HepG2 (cell line): ENCODE measurements around the gene SHC1. TPM values are rescaled to one million over a fixed set of nuclear protein-coding genes. Genes with fewer than 3 reads are reported as not detected.

Experiments used
- AHR ChIP-seq: IDR thresholded peaks from 2 replicates; pipeline ENCODE4 v1.6.1; 2018; ENCODE audit warnings: missing genetic modification reagents, missing compliant biosample characterization
- KDM5B ChIP-seq: sonication (generic); formaldehyde crosslinking; IDR thresholded peaks from 2 replicates; pipeline ENCODE4 v1.4.0; 2020; ENCODE audit warnings: missing genetic modification reagents, mild to moderate bottlenecking, borderline replicate concordance
- MAZ ChIP-seq, 2 experiments: sonication (generic) in 1 of 2; formaldehyde crosslinking in 1 of 2; IDR thresholded peaks; 2 replicates each; pipeline versions ENCODE4 v1.5.0 to v1.6.1; 2012 to 2020; ENCODE audit warnings: low read depth in 2 of 2, mild to moderate bottlenecking in 2 of 2, borderline replicate concordance in 1 of 2, improper control_type of control experiment in 1 of 2, low read length in 1 of 2, missing genetic modification reagents in 1 of 2, moderate library complexity in 1 of 2
- NFE2L1 ChIP-seq: sonication (generic); formaldehyde crosslinking; IDR thresholded peaks from 2 replicates; pipeline ENCODE4 v1.4.0; 2020; ENCODE audit warnings: missing genetic modification reagents, mild to moderate bottlenecking, borderline replicate concordance
- TEAD2 ChIP-seq: sonication (generic); formaldehyde crosslinking; IDR thresholded peaks from 2 replicates; pipeline ENCODE4 v1.9.0; 2021; ENCODE audit warnings: missing genetic modification reagents
- XBP1 ChIP-seq: sonication (generic); formaldehyde crosslinking; IDR thresholded peaks from 2 replicates; pipeline ENCODE4 v1.5.0; 2020; ENCODE audit warnings: missing genetic modification reagents
- ZBTB1 ChIP-seq: sonication (generic); formaldehyde crosslinking; IDR thresholded peaks from 2 replicates; pipeline ENCODE4 v1.4.0; 2020; ENCODE audit warnings: missing genetic modification reagents, borderline replicate concordance
- ZFAT ChIP-seq: sonication (generic); formaldehyde crosslinking; conservative IDR thresholded peaks from 2 replicates; pipeline ENCODE4 v1.8.1; 2023; ENCODE audit warnings: missing genetic modification reagents, inconsistent platforms
- ZKSCAN5 ChIP-seq: sonication (generic); formaldehyde crosslinking; IDR thresholded peaks from 2 replicates; pipeline ENCODE4 v1.5.1; 2020; ENCODE audit warnings: mild to moderate bottlenecking, missing genetic modification reagents
- ZNF263 ChIP-seq: sonication (generic); formaldehyde crosslinking; IDR thresholded peaks from 2 replicates; pipeline ENCODE4 v1.4.0; 2020; ENCODE audit warnings: missing genetic modification reagents
- ZNF292 ChIP-seq: sonication (generic); formaldehyde crosslinking; IDR thresholded peaks from 2 replicates; pipeline ENCODE4 v1.8.1; 2022; ENCODE audit warnings: mild to moderate bottlenecking, low read depth, missing genetic modification reagents, borderline replicate concordance
- ZNF343 ChIP-seq: sonication (generic); formaldehyde crosslinking; IDR thresholded peaks from 2 replicates; pipeline ENCODE4 v1.4.0; 2020; ENCODE audit warnings: mild to moderate bottlenecking, missing genetic modification reagents
- ZNF354B ChIP-seq: sonication (generic); formaldehyde crosslinking; IDR thresholded peaks from 2 replicates; pipeline ENCODE4 v1.8.0; 2022; ENCODE audit warnings: mild to moderate bottlenecking, missing genetic modification reagents
- ZNF558 ChIP-seq: sonication (generic); formaldehyde crosslinking; IDR thresholded peaks from 2 replicates; pipeline ENCODE4 v1.9.0; 2022; ENCODE audit warnings: mild to moderate bottlenecking, missing genetic modification reagents, borderline replicate concordance
- ZNF674 ChIP-seq: sonication (generic); formaldehyde crosslinking; IDR thresholded peaks from 2 replicates; pipeline ENCODE4 v1.5.0; 2020; ENCODE audit warnings: low read depth, mild to moderate bottlenecking, missing genetic modification reagents
- ZNF746 ChIP-seq: sonication (generic); formaldehyde crosslinking; IDR thresholded peaks from 2 replicates; pipeline ENCODE4 v1.8.0; 2022; ENCODE audit warnings: mild to moderate bottlenecking, missing genetic modification reagents
- ZNF839 ChIP-seq: sonication (generic); formaldehyde crosslinking; IDR thresholded peaks from 2 replicates; pipeline ENCODE4 v1.4.0; 2020; ENCODE audit warnings: missing genetic modification reagents, mild to moderate bottlenecking, borderline replicate concordance
- ZNF891 ChIP-seq: sonication (generic); formaldehyde crosslinking; IDR thresholded peaks from 2 replicates; pipeline ENCODE4 v1.5.0; 2020; ENCODE audit warnings: mild to moderate bottlenecking, missing genetic modification reagents
- ZSCAN31 ChIP-seq: sonication (generic); formaldehyde crosslinking; IDR thresholded peaks from 2 replicates; pipeline ENCODE4 v1.5.0; 2020; ENCODE audit warnings: low read depth, mild to moderate bottlenecking, missing genetic modification reagents
- polyA plus RNA-seq, 8 experiments: library from polyadenylated mRNA; depleted of rRNA in 3 of 8; stranded (reverse) in 7 of 8; unstranded in 1 of 8; fragments of >200 nt; fragmentation: Illumina TruSeq in 4 of 8; extraction: Trizol in 4 of 8; gene quantifications; 2 replicates each; pipeline versions ENCODE4 v1.2.1 to v1.2.3, GENCODE V29; 2011 to 2016; ENCODE audit warnings: low read depth in 4 of 8, missing spikeins in 1 of 8, mixed read lengths in 1 of 8; ENCODE audit not compliant: insufficient read depth in 1 of 8
- total RNA-seq, 5 experiments: library from RNA; depleted of rRNA; stranded (reverse); fragments of >200 nt; fragmentation: Illumina TruSeq; extraction: Trizol; gene quantifications; 2 replicates each; pipeline ENCODE4 v1.2.3, GENCODE V29; 2016; ENCODE audit warnings: low read depth in 1 of 5
- TF ChIP-seq, protein P1 (sequence below): sonication (generic); formaldehyde crosslinking; IDR thresholded peaks from 2 replicates; pipeline ENCODE4 v1.4.0; 2020; ENCODE audit warnings: missing genetic modification reagents
- TF ChIP-seq, protein P2 (sequence below): sonication (generic); formaldehyde crosslinking; IDR thresholded peaks from 2 replicates; pipeline ENCODE4 v1.4.0; 2020; ENCODE audit warnings: missing genetic modification reagents
- TF ChIP-seq, protein P3 (sequence below): sonication (generic); formaldehyde crosslinking; IDR thresholded peaks from 2 replicates; pipeline ENCODE4 v1.8.0; 2022; ENCODE audit warnings: missing genetic modification reagents, low read depth, mild to moderate bottlenecking, borderline replicate concordance

SHC1 gene
- total and polyA plus RNA-seq, 2 of the 13 experiments (the other 11 are each of a cell fraction or from before 2014, with no cell fraction given), result 52.0 to 137 TPM

DNA sequence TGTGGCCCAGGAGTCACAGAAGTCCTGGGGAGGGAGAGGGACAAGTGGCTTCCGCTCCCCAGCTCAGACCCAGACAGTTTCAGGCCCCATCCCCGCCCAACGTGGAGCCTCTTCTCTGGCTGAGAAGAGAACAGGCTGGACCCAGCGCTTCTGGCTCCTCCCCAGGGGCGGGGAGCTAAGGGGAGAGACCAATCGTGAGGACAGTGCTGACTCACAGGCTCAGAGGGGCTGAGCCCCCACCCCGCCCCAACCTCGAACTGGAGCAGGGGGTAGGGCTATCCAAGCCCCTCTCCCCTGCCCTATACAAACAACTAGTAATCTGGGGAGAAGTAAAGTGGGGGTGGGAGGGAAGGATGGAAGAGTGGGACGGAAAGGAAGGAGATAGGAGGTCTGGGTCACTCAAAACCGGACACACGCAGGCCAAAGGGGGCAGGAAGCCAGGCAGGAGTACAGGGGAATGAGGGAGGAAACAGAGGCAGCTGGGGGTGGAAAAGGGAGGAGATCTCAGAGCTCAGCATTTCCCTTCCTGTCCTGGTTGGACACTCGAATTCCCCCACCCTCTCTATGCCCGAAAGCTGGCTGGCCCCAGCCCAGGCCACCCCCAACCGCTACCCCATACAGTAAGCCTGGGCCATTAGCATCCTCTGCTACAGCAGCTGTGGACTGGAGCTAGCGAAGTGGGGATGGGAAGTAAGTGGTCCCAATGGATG is at the start of gene SHC1 (continued):
- TF ChIP-seq NFE2L1 (CRISPR knock-in tag) (no peak), XBP1 (CRISPR knock-in tag) (no peak), ZBTB1 (CRISPR knock-in tag) (no peak), ZNF891 (CRISPR knock-in tag) (no peak), KDM5B (no peak), ZNF746 (no peak; the same call in 1 of the 2 replicates), ZNF674 (CRISPR knock-in tag) (no peak), ZNF263 (CRISPR knock-in tag) (no peak), ZKSCAN5 (CRISPR knock-in tag) (no peak), TEAD2 (no peak), ZNF839 (CRISPR knock-in tag) (no peak), ZNF354B (CRISPR knock-in tag) (no peak), ZNF558 (CRISPR knock-in tag) (no peak), ZNF292 (CRISPR knock-in tag) (no peak), ZNF343 (CRISPR knock-in tag) (no peak), AHR (CRISPR knock-in tag) (no peak), MAZ (IDR thresholded peaks at IDR 0.05; ENCODE audit: borderline replicate concordance, low read depth, low read length) (peak; percentile 83), MAZ (CRISPR knock-in tag; IDR thresholded peaks at IDR 0.05; ENCODE audit: low read depth) (0 out of 2 replicates have a peak, but pooled peaks have one; percentile 48), ZFAT (CRISPR knock-in tag) (no peak), ZSCAN31 (CRISPR knock-in tag) (no peak)
- TF ChIP-seq, protein P1, sequence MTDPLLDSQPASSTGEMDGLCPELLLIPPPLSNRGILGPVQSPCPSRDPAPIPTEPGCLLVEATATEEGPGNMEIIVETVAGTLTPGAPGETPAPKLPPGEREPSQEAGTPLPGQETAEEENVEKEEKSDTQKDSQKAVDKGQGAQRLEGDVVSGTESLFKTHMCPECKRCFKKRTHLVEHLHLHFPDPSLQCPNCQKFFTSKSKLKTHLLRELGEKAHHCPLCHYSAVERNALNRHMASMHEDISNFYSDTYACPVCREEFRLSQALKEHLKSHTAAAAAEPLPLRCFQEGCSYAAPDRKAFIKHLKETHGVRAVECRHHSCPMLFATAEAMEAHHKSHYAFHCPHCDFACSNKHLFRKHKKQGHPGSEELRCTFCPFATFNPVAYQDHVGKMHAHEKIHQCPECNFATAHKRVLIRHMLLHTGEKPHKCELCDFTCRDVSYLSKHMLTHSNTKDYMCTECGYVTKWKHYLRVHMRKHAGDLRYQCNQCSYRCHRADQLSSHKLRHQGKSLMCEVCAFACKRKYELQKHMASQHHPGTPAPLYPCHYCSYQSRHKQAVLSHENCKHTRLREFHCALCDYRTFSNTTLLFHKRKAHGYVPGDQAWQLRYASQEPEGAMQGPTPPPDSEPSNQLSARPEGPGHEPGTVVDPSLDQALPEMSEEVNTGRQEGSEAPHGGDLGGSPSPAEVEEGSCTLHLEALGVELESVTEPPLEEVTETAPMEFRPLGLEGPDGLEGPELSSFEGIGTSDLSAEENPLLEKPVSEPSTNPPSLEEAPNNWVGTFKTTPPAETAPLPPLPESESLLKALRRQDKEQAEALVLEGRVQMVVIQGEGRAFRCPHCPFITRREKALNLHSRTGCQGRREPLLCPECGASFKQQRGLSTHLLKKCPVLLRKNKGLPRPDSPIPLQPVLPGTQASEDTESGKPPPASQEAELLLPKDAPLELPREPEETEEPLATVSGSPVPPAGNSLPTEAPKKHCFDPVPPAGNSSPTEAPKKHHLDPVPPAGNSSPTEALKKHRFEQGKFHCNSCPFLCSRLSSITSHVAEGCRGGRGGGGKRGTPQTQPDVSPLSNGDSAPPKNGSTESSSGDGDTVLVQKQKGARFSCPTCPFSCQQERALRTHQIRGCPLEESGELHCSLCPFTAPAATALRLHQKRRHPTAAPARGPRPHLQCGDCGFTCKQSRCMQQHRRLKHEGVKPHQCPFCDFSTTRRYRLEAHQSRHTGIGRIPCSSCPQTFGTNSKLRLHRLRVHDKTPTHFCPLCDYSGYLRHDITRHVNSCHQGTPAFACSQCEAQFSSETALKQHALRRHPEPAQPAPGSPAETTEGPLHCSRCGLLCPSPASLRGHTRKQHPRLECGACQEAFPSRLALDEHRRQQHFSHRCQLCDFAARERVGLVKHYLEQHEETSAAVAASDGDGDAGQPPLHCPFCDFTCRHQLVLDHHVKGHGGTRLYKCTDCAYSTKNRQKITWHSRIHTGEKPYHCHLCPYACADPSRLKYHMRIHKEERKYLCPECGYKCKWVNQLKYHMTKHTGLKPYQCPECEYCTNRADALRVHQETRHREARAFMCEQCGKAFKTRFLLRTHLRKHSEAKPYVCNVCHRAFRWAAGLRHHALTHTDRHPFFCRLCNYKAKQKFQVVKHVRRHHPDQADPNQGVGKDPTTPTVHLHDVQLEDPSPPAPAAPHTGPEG (CRISPR knock-in tag), result no peak
- TF ChIP-seq, protein P2, sequence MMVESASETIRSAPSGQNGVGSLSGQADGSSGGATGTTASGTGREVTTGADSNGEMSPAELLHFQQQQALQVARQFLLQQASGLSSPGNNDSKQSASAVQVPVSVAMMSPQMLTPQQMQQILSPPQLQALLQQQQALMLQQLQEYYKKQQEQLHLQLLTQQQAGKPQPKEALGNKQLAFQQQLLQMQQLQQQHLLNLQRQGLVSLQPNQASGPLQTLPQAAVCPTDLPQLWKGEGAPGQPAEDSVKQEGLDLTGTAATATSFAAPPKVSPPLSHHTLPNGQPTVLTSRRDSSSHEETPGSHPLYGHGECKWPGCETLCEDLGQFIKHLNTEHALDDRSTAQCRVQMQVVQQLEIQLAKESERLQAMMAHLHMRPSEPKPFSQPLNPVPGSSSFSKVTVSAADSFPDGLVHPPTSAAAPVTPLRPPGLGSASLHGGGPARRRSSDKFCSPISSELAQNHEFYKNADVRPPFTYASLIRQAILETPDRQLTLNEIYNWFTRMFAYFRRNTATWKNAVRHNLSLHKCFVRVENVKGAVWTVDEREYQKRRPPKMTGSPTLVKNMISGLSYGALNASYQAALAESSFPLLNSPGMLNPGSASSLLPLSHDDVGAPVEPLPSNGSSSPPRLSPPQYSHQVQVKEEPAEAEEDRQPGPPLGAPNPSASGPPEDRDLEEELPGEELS (CRISPR knock-in tag), result 0 out of 2 replicates have a peak, but pooled peaks have one; percentile 8
- TF ChIP-seq, protein P3, sequence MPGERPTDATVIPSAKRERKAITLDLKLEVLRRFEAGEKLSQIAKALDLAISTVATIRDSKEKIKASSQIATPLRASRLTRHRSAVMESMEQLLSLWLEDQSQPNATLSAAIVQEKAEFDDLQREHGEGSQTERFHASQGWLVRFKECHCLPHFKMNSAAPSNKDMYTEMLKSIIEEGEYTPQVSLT (CRISPR knock-in tag), result no peak
